Measurements from ENCODE around the gene MAP3K20. TPM values are rescaled to one million over a fixed set of nuclear protein-coding genes. Genes with fewer than 3 reads are reported as not detected.

The MAP3K20 gene
- total RNA-seq, 1 experiment from 2014 or later: 44.5 TPM

GRCh38 chr2:173232956-173233744, 157.5 kb downstream of the MAP3K20 start:
- no peaks in the 10 kb centered on the region for H3K27me3 ChIP-seq (replicated peaks; ENCODE audit: control insufficient read depth, insufficient read depth, low read length)
- no TSS peak for BruUV-seq (replicated peaks)
- Mint-ChIP-seq H3K9me3 (ENCODE audit: unreplicated experiment) (no peaks in the 10 kb centered on the region), H3K4me1 (ENCODE audit: low read depth, unreplicated experiment) (no peaks in the 10 kb centered on the region), H3K27me3 (ENCODE audit: insufficient read depth, unreplicated experiment) (no peaks in the 10 kb centered on the region), H3K36me3 (ENCODE audit: insufficient read depth, unreplicated experiment) (peaks cover 28% of the 10 kb centered on the region), H3K4me3 (ENCODE audit: unreplicated experiment) (no peak overlapping the region), H3K27ac (ENCODE audit: unreplicated experiment) (no peak overlapping the region)
- TF ChIP-seq CTCF (IDR thresholded peaks at IDR 0.05; ENCODE audit: insufficient read depth in 1 of 2, low read depth in 1 of 2, low read length in 1 of 2, severe bottlenecking in 1 of 2, unreplicated experiment in 1 of 2): no peak
- peaks cover 1% of the 10 kb centered on the region; the same call in 1 of the 2 replicates for H3K36me3 ChIP-seq (ENCODE audit: control insufficient read depth, insufficient read depth, low read length)
- CTCF ChIA-PET: no interaction called here
- H3K4me3 ChIP-seq (ENCODE audit: low read depth, low read length): no peak overlapping the region
- intact Hi-C loops (cut with micrococcal nuclease; ENCODE audit: unreplicated experiment): no loop called here
- no peak for DNase-seq
- POLR2A ChIA-PET: no interaction called here
- H3K4me1 ChIP-seq: no peaks in the 10 kb centered on the region
- H3K9me3 ChIP-seq: no peaks in the 10 kb centered on the region

- H3K9me3 Mint-ChIP-seq (ENCODE audit: unreplicated experiment): no peaks in the 10 kb centered on the region
- no peak overlapping the region for H3K4me3 Mint-ChIP-seq (ENCODE audit: unreplicated experiment)
- no peak for TF ChIP-seq CTCF (IDR thresholded peaks at IDR 0.05; ENCODE audit: insufficient read depth in 1 of 2, low read depth in 1 of 2, low read length in 1 of 2, severe bottlenecking in 1 of 2, unreplicated experiment in 1 of 2)
- no TSS peak for BruUV-seq (replicated peaks)
- no peaks in the 10 kb centered on the region for H3K27me3 ChIP-seq (replicated peaks; ENCODE audit: control insufficient read depth, insufficient read depth, low read length)
- ChIA-PET POLR2A (no interaction called here), CTCF (no interaction called here)
- H3K27me3 Mint-ChIP-seq (ENCODE audit: insufficient read depth, unreplicated experiment): no peaks in the 10 kb centered on the region
- intact Hi-C loops (cut with micrococcal nuclease; ENCODE audit: unreplicated experiment): no loop called here
- no peaks in the 10 kb centered on the region for H3K9me3 ChIP-seq
- H3K27ac Mint-ChIP-seq (ENCODE audit: unreplicated experiment): no peak overlapping the region
- no peak overlapping the region for H3K4me3 ChIP-seq (ENCODE audit: low read depth, low read length)
- H3K36me3 ChIP-seq (ENCODE audit: control insufficient read depth, insufficient read depth, low read length): peaks cover 1% of the 10 kb centered on the region; the same call in 1 of the 2 replicates
- no peak for DNase-seq
- H3K4me1 Mint-ChIP-seq (ENCODE audit: low read depth, unreplicated experiment): no peaks in the 10 kb centered on the region
- peaks cover 14% of the 10 kb centered on the region for H3K36me3 Mint-ChIP-seq (ENCODE audit: insufficient read depth, unreplicated experiment)
- no peaks in the 10 kb centered on the region for H3K4me1 ChIP-seq
These were observed 160.5 kb downstream of the MAP3K20 start for GRCh38 chr2:173235947-173236803.

GRCh38 chr2:173238385-173238784, 162.7 kb downstream of the MAP3K20 start:
- Histone ChIP-seq H3K36me3 (ENCODE audit: control insufficient read depth, insufficient read depth, low read length) (no peaks in the 10 kb centered on the region; the same call in 1 of the 2 replicates), H3K4me3 (ENCODE audit: low read depth, low read length) (no peak overlapping the region), H3K27me3 (replicated peaks; ENCODE audit: control insufficient read depth, insufficient read depth, low read length) (no peaks in the 10 kb centered on the region), H3K4me1 (no peaks in the 10 kb centered on the region), H3K9me3 (no peaks in the 10 kb centered on the region)
- Mint-ChIP-seq H3K36me3 (ENCODE audit: insufficient read depth, unreplicated experiment) (peaks cover 14% of the 10 kb centered on the region), H3K4me1 (ENCODE audit: low read depth, unreplicated experiment) (no peaks in the 10 kb centered on the region), H3K4me3 (ENCODE audit: unreplicated experiment) (no peak overlapping the region), H3K27ac (ENCODE audit: unreplicated experiment) (no peak overlapping the region), H3K9me3 (ENCODE audit: unreplicated experiment) (no peaks in the 10 kb centered on the region), H3K27me3 (ENCODE audit: insufficient read depth, unreplicated experiment) (no peaks in the 10 kb centered on the region)
- intact Hi-C loops (cut with micrococcal nuclease; ENCODE audit: unreplicated experiment): no loop called here
- ChIA-PET CTCF (no interaction called here), POLR2A (no interaction called here)
- DNase-seq: no peak
- no TSS peak for BruUV-seq (replicated peaks)
- no peak for TF ChIP-seq CTCF (IDR thresholded peaks at IDR 0.05; ENCODE audit: insufficient read depth in 1 of 2, low read depth in 1 of 2, low read length in 1 of 2, severe bottlenecking in 1 of 2, unreplicated experiment in 1 of 2)
